ENCODE measurements around the gene IGF2.

IGF2 gene

GRCh38 chr11:2103668-2104523, 35.3 kb downstream of the IGF2 start:
- DNase-seq (ENCODE audit: low spot score), result no peak

- no peak for DNase-seq (ENCODE audit: low spot score)
These were observed 36.3 kb downstream of the IGF2 start for GRCh38 chr11:2102883-2103213.

- no peak for DNase-seq (ENCODE audit: low spot score)
These were observed 36.9 kb downstream of the IGF2 start for GRCh38 chr11:2102132-2102882.

- no peak for DNase-seq (ENCODE audit: low spot score)
These were observed 38.0 kb downstream of the IGF2 start for GRCh38 chr11:2101171-2101675.

GRCh38 chr11:2100361-2101170, 38.6 kb downstream of the IGF2 start:
- DNase-seq (ENCODE audit: low spot score), result no peak

GRCh38 chr11:2099516-2100349, 39.5 kb downstream of the IGF2 start:
- no peak for DNase-seq (ENCODE audit: low spot score)

GRCh38 chr11:2098691-2099515, 40.3 kb downstream of the IGF2 start:
- DNase-seq (ENCODE audit: low spot score), result no peak

- no peak for DNase-seq (ENCODE audit: low spot score)
These were observed 41.0 kb downstream of the IGF2 start for GRCh38 chr11:2097998-2098690.

GRCh38 chr11:2097356-2097997, 41.7 kb downstream of the IGF2 start:
- DNase-seq (ENCODE audit: low spot score), result peak; percentile 93

GRCh38 chr11:2096919-2097301, 42.3 kb downstream of the IGF2 start:
- peak; percentile 51 for DNase-seq (ENCODE audit: low spot score)

- peak; percentile 72 for DNase-seq (ENCODE audit: low spot score)
These were observed 42.9 kb downstream of the IGF2 start for GRCh38 chr11:2096011-2096918.

- DNase-seq (ENCODE audit: low spot score), result no peak
These were observed 43.6 kb downstream of the IGF2 start for GRCh38 chr11:2095542-2095941.

- DNase-seq (ENCODE audit: low spot score), result no peak
These were observed 44.0 kb downstream of the IGF2 start for GRCh38 chr11:2095198-2095520.

GRCh38 chr11:2094354-2095197, 44.6 kb downstream of the IGF2 start:
- no peak for DNase-seq (ENCODE audit: low spot score)

GRCh38 chr11:2093575-2094353, 45.4 kb downstream of the IGF2 start:
- peak; percentile 41 for DNase-seq (ENCODE audit: low spot score)

- peak; percentile 62 for DNase-seq (ENCODE audit: low spot score)
These were observed 46.2 kb downstream of the IGF2 start for GRCh38 chr11:2092956-2093412.

- DNase-seq (ENCODE audit: low spot score), result no peak
These were observed 46.7 kb downstream of the IGF2 start for GRCh38 chr11:2092464-2092910.
